Measurements from ENCODE around the gene KSR1. TPM values are rescaled to one million over a fixed set of nuclear protein-coding genes. Genes with fewer than 3 reads are reported as not detected.

KSR1 gene
- total RNA-seq, 6 experiments from 2014 or later = 1.9 to 4.9 (median 3.6) TPM

GRCh38 chr17:27477971-27478684 lies 21.9 kb downstream of the KSR1 start:
- Mint-ChIP-seq H3K4me3 (no peak overlapping the region), H3K4me1 (ENCODE audit: low read depth) (peaks cover 6% of the 10 kb centered on the region; the same call in 1 of the 2 replicates), H3K36me3 (ENCODE audit: low read depth) (no peaks in the 10 kb centered on the region), H3K9me3 (no peaks in the 10 kb centered on the region), H3K27ac (no peak overlapping the region), H3K27me3 (ENCODE audit: insufficient read depth) (peaks cover 5% of the 10 kb centered on the region)
- TF ChIP-seq CTCF (IDR thresholded peaks at IDR 0.05) = no peak
- DNase-seq = no peak

- Mint-ChIP-seq H3K27me3 (ENCODE audit: insufficient read depth) (peaks cover 5% of the 10 kb centered on the region), H3K4me3 (no peak overlapping the region), H3K27ac (no peak overlapping the region), H3K9me3 (no peaks in the 10 kb centered on the region), H3K4me1 (ENCODE audit: low read depth) (peaks cover 6% of the 10 kb centered on the region; the same call in 1 of the 2 replicates), H3K36me3 (ENCODE audit: low read depth) (no peaks in the 10 kb centered on the region)
- TF ChIP-seq CTCF (IDR thresholded peaks at IDR 0.05) = no peak
- DNase-seq = no peak
Measured at GRCh38 chr17:27478901-27479538, 22.8 kb downstream of the KSR1 start.

DNA sequence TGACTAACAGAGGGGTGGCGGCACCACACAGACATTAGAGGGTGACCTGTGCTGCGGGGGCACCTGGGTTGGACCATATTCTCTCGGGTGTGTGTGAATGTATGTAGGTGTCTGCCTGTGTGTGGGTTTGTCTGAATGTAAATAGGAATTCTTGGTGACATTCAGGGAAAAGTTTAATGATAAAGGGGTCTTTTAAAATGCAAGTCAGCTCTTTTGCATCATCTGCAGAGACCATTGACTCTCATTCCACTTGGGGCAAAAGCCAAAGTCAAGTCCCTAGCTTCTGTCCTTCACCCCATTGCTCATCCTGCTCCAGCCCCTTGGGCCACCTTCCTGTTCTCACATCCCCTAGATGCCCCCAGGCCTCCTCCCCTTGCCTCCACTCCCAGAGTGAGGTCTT lies 23.6 kb downstream of the KSR1 start:
- Mint-ChIP-seq H3K27ac (no peak overlapping the region), H3K4me3 (no peak overlapping the region), H3K4me1 (ENCODE audit: low read depth) (peaks cover 6% of the 10 kb centered on the region; the same call in 1 of the 2 replicates), H3K27me3 (ENCODE audit: insufficient read depth) (peaks cover 2% of the 10 kb centered on the region), H3K36me3 (ENCODE audit: low read depth) (no peaks in the 10 kb centered on the region), H3K9me3 (no peaks in the 10 kb centered on the region)
- TF ChIP-seq CTCF (IDR thresholded peaks at IDR 0.05) = no peak
- DNase-seq = no peak

DNA sequence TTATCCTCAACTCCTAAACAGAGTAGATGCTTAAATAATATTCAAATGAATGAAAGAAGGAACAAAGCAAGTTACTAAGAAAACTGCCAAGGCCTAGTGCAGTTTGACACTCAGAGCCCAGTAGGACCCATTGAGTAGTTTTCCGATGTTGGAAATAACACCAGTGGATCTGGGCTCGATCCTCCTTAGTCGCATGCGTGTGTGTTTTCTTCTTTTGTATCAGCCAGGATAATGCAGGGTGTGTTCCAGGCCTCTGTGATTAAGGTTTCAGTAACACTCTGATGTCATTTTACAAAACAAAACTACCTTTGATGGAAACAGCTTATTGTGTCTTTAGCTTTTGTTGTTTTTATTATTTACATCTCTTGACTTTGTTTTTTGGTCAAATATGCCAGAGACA lies 24.5 kb downstream of the KSR1 start:
- Mint-ChIP-seq H3K4me3 (no peak overlapping the region), H3K36me3 (ENCODE audit: low read depth) (no peaks in the 10 kb centered on the region), H3K9me3 (no peaks in the 10 kb centered on the region), H3K4me1 (ENCODE audit: low read depth) (peaks cover 6% of the 10 kb centered on the region; the same call in 1 of the 2 replicates), H3K27ac (no peak overlapping the region), H3K27me3 (ENCODE audit: insufficient read depth) (no peaks in the 10 kb centered on the region; the same call in 1 of the 2 replicates)
- no peak for DNase-seq
- no peak for TF ChIP-seq CTCF (IDR thresholded peaks at IDR 0.05)

DNA sequence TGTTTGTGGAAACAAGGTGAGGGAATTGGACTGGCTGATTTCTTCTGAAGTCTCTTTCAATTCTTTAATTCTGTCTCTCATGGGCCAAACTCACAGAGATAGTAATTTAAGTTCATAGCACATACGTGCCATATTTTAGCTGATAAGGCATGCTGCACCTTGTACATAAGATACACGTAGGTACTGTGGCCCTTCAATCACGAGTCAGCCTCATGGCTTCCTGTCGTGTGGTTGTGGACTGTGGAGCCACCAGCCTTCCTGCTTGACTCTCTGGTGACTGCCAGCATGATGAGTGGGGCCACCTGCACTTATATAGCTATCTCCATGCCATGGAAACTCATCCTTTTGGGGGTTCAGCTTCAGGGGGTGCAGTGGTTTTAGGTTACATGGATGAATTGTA lies 25.1 kb downstream of the KSR1 start:
- peaks cover 5% of the 10 kb centered on the region; the same call in 1 of the 2 replicates for H3K4me1 Mint-ChIP-seq (ENCODE audit: low read depth)
- no peak overlapping the region for H3K4me3 Mint-ChIP-seq
- no peak overlapping the region for H3K27ac Mint-ChIP-seq
- no peak for TF ChIP-seq CTCF (IDR thresholded peaks at IDR 0.05)
- no peak for DNase-seq
- no peaks in the 10 kb centered on the region for H3K36me3 Mint-ChIP-seq (ENCODE audit: low read depth)
- no peaks in the 10 kb centered on the region; the same call in 1 of the 2 replicates for H3K27me3 Mint-ChIP-seq (ENCODE audit: insufficient read depth)
- no peaks in the 10 kb centered on the region for H3K9me3 Mint-ChIP-seq
